H1 (cell line): ENCODE measurements around the gene ZNF362. TPM values are rescaled to one million over a fixed set of nuclear protein-coding genes. Genes with fewer than 3 reads are reported as not detected.

ENCODE experiments used
- CTCF ChIA-PET: fragments of 300-600 bp; sonication (Branson Sonifier 250); formaldehyde crosslinking; loops from one replicate; lab custom pipeline; 2021; ENCODE audit not compliant: partially characterized antibody; lab: Charles Lee
- POLR2A ChIA-PET: fragments of 300-600 bp; sonication (Branson Sonifier 250); formaldehyde crosslinking; loops from one replicate; lab custom pipeline; 2021; ENCODE audit warnings: inconsistent platforms; ENCODE audit not compliant: partially characterized antibody; lab: Charles Lee
- DNase-seq, 2 experiments: peaks; one replicate each; pipeline versions ENCODE4 v3.0.0 to v3.0.0-alpha.2; 2010 to 2022; ENCODE audit warnings: low spot score in 2 of 2, low read depth in 1 of 2, mixed read lengths in 1 of 2
- FAIRE-seq: peaks from 2 replicates; lab custom pipeline; 2011; peaks lifted over from hg19 to GRCh38; lab: Jason Lieb, UNC
- H2AFZ ChIP-seq: 2 replicates; pipeline ENCODE4 v1.8.1; 2012; ENCODE audit warnings: low read length, inconsistent platforms
- H2AK5ac ChIP-seq: 2 replicates; pipeline ENCODE4 v1.6.1; 2013; ENCODE audit warnings: low read depth, low read length
- H2BK120ac ChIP-seq: replicated peaks from 2 replicates; pipeline ENCODE3; 2013; ENCODE audit warnings: low read depth, low read length, inconsistent platforms
- H2BK12ac ChIP-seq: 2 replicates; pipeline ENCODE4 v1.6.1; 2013; ENCODE audit warnings: low read depth, low read length
- H2BK15ac ChIP-seq: 2 replicates; pipeline ENCODE4 v1.6.1; 2013; ENCODE audit warnings: low read length
- H2BK20ac ChIP-seq: 2 replicates; pipeline ENCODE4 v1.6.1; 2013; ENCODE audit warnings: low read length
- H2BK5ac ChIP-seq: 2 replicates; pipeline ENCODE4 v1.6.1; 2013; ENCODE audit warnings: low read depth, low read length
- H3K14ac ChIP-seq: 2 replicates; pipeline ENCODE4 v1.6.1; 2013; ENCODE audit warnings: inconsistent platforms; ENCODE audit not compliant: insufficient read length
- H3K18ac ChIP-seq: 2 replicates; pipeline ENCODE4 v1.6.1; 2013; ENCODE audit warnings: low read length; ENCODE audit errors: extremely low read depth
- H3K23ac ChIP-seq: 2 replicates; pipeline ENCODE4 v1.6.1; 2013; ENCODE audit warnings: inconsistent platforms; ENCODE audit not compliant: insufficient read length
- H3K23me2 ChIP-seq: 2 replicates; pipeline ENCODE4 v1.6.1; 2013; ENCODE audit warnings: low read depth, low read length
- H3K27ac ChIP-seq: 2 replicates; pipeline ENCODE4 v1.6.1; 2011; ENCODE audit warnings: low read depth, low read length, inconsistent platforms
- H3K27me3 ChIP-seq, 4 experiments: replicated peaks in 1 of 4; 1 replicate in 1 of 4; 2 replicates in 3 of 4; pipeline versions ENCODE4 v1.6.1 to v1.8.1; 2011 to 2013; ENCODE audit warnings: low read length in 3 of 4, mild to moderate bottlenecking in 3 of 4, inconsistent platforms in 2 of 4, mixed read lengths in 2 of 4, moderate library complexity in 1 of 4; ENCODE audit not compliant: control insufficient read depth in 3 of 4, insufficient read depth in 3 of 4; ENCODE audit errors: extremely low read depth in 1 of 4
- H3K36me3 ChIP-seq, 4 experiments: 2 replicates each; pipeline versions ENCODE4 v1.6.1 to v1.8.1; 2011 to 2013; ENCODE audit warnings: mild to moderate bottlenecking in 4 of 4, low read length in 3 of 4, moderate library complexity in 2 of 4, control low read depth in 1 of 4, inconsistent platforms in 1 of 4; ENCODE audit not compliant: insufficient read depth in 4 of 4, control insufficient read depth in 2 of 4
- H3K4ac ChIP-seq: replicated peaks from 2 replicates; pipeline ENCODE3; 2013; ENCODE audit warnings: low read length, low read depth, mixed read lengths, inconsistent platforms; ENCODE audit not compliant: insufficient read length
- H3K4me1 ChIP-seq, 4 experiments: replicated peaks in 1 of 4; 1 replicate in 1 of 4; 2 replicates in 3 of 4; pipeline versions ENCODE4 v1.6.1 to v1.8.1; 2011 to 2013; ENCODE audit warnings: low read length in 3 of 4, inconsistent platforms in 2 of 4, mixed read lengths in 1 of 4; ENCODE audit not compliant: insufficient read depth in 4 of 4, control insufficient read depth in 3 of 4
- H3K4me2 ChIP-seq, 2 experiments: 2 replicates each; pipeline versions ENCODE4 v1.6.1 to v1.8.1; 2011 to 2013; ENCODE audit warnings: low read depth in 2 of 2, low read length in 2 of 2, control low read depth in 1 of 2, inconsistent platforms in 1 of 2, mild to moderate bottlenecking in 1 of 2; ENCODE audit not compliant: insufficient read depth in 1 of 2
- H3K4me3 ChIP-seq, 4 experiments: fragments of 200-600, 300-600 bp in 1 of 4; sonication (generic), shearing (Covaris generic), sonication (Bioruptor Twin) in 1 of 4; 2 replicates each; pipeline versions ENCODE4 v1.5.1 to v1.8.1; 2011 to 2016; ENCODE audit warnings: low read length in 4 of 4, low read depth in 3 of 4, control low read depth in 2 of 4, inconsistent platforms in 2 of 4, mild to moderate bottlenecking in 2 of 4, mixed read lengths in 1 of 4, moderate library complexity in 1 of 4; ENCODE audit not compliant: insufficient read depth in 2 of 4; ENCODE audit errors: extremely low read depth in 1 of 4
- H3K56ac ChIP-seq: replicated peaks from 2 replicates; pipeline ENCODE3; 2013; ENCODE audit warnings: low read depth, mild to moderate bottlenecking, mixed read lengths, low read length, inconsistent platforms; ENCODE audit not compliant: insufficient read length
- H3K79me1 ChIP-seq: 2 replicates; pipeline ENCODE4 v1.6.1; 2013; ENCODE audit warnings: low read depth, low read length, control low read depth
- H3K79me2 ChIP-seq, 2 experiments: 2 replicates each; pipeline versions ENCODE4 v1.6.1 to v1.8.1; 2012 to 2013; ENCODE audit warnings: low read length in 2 of 2, mild to moderate bottlenecking in 2 of 2, inconsistent platforms in 1 of 2; ENCODE audit not compliant: insufficient read depth in 2 of 2, control insufficient read depth in 1 of 2
- H3K9ac ChIP-seq, 4 experiments: replicated peaks in 1 of 4; 1 replicate in 1 of 4; 2 replicates in 3 of 4; pipeline versions ENCODE4 v1.6.1 to v1.8.1; 2011 to 2013; ENCODE audit warnings: low read depth in 3 of 4, low read length in 3 of 4, control low read depth in 2 of 4, mild to moderate bottlenecking in 2 of 4, moderate library complexity in 2 of 4, inconsistent platforms in 1 of 4; ENCODE audit errors: extremely low read depth in 1 of 4
- H3K9me3 ChIP-seq, 2 experiments: 2 replicates each; pipeline versions ENCODE4 v1.6.1 to v1.8.1; 2012 to 2013; ENCODE audit warnings: mild to moderate bottlenecking in 2 of 2, moderate library complexity in 2 of 2, control low read depth in 1 of 2, inconsistent platforms in 1 of 2, low read depth in 1 of 2, low read length in 1 of 2, mixed read lengths in 1 of 2; ENCODE audit not compliant: insufficient read depth in 2 of 2
- H4K20me1 ChIP-seq, 2 experiments: replicated peaks in 1 of 2; 2 replicates each; pipeline versions ENCODE3 to v1.8.1; 2011 to 2013; ENCODE audit warnings: inconsistent platforms in 2 of 2, low read length in 2 of 2, mild to moderate bottlenecking in 1 of 2; ENCODE audit not compliant: insufficient read depth in 2 of 2, control insufficient read depth in 1 of 2
- H4K5ac ChIP-seq: 2 replicates; pipeline ENCODE4 v1.6.1; 2013; ENCODE audit warnings: low read length, low read depth, mixed read lengths, inconsistent platforms; ENCODE audit not compliant: insufficient read length
- H4K8ac ChIP-seq: 2 replicates; pipeline ENCODE4 v1.8.0; 2013; ENCODE audit warnings: mild to moderate bottlenecking, moderate library complexity, low read length, inconsistent platforms; ENCODE audit not compliant: insufficient read depth; ENCODE audit errors: extremely low read depth
- H4K91ac ChIP-seq: replicated peaks from 2 replicates; pipeline ENCODE3; 2013; ENCODE audit warnings: low read length, mixed read lengths, inconsistent platforms; ENCODE audit not compliant: insufficient read length
- BCL11A ChIP-seq, 2 experiments: IDR thresholded peaks; one replicate each; pipeline ENCODE4 v1.6.1; 2011; ENCODE audit warnings: low read depth in 2 of 2, low read length in 2 of 2, mild to moderate bottlenecking in 2 of 2
- CREB1 ChIP-seq: IDR thresholded peaks from 2 replicates; pipeline ENCODE4 v1.6.1; 2012; ENCODE audit warnings: inconsistent platforms
- KDM4A ChIP-seq: IDR thresholded peaks from one replicate; pipeline ENCODE4 v1.7.1; 2012; ENCODE audit warnings: low read depth, mild to moderate bottlenecking, moderate library complexity, low read length, inconsistent platforms; ENCODE audit not compliant: severe bottlenecking
- SIN3A ChIP-seq, 2 experiments: IDR thresholded peaks in 1 of 2; conservative IDR thresholded peaks in 1 of 2; 2 replicates each; pipeline ENCODE4 v1.6.1; 2011 to 2012; ENCODE audit warnings: low read length in 2 of 2, improper control_type of control experiment in 1 of 2, low read depth in 1 of 2, mild to moderate bottlenecking in 1 of 2
- WGBS, 2 experiments: shearing (Covaris generic) in 1 of 2; methylation state at CpG; one replicate each; pipeline versions ENCODE4 v1.1.6 to v1.1.7; 2013 to 2015; ENCODE audit warnings: low lambda C conversion rate in 2 of 2, mixed read lengths in 2 of 2, inconsistent platforms in 1 of 2, low coverage in 1 of 2, missing lambda C conversion rate in 1 of 2; ENCODE audit not compliant: insufficient replicate concordance in 2 of 2, insufficient coverage in 1 of 2, insufficient read length in 1 of 2; ENCODE audit errors: extremely low coverage in 1 of 2, missing lambda C conversion rate in 1 of 2; 5-methylcytosine and 5-hydroxymethylcytosine counted together
- polyA plus RNA-seq, 7 experiments: library from polyadenylated mRNA; depleted of rRNA in 3 of 7; stranded (reverse) in 5 of 7; unstranded in 2 of 7; fragments of >200 nt in 5 of 7; fragments of 200-250 nt in 2 of 7; gene quantifications; 1 replicate in 5 of 7; 2 replicates in 1 of 7; 4 replicates in 1 of 7; pipeline versions ENCODE4 v1.2.1 to v1.2.3, GENCODE V29; 2011 to 2013; ENCODE audit warnings: missing spikeins in 2 of 7, mixed read lengths in 2 of 7
- total RNA-seq: library from RNA; stranded (reverse); fragmentation: NEBNext Ultra II Directional; extraction: Animal tissue kit (Norgen Biotek cat#: 25700); gene quantifications from 2 replicates; pipeline ENCODE4 v1.2.1, GENCODE V29; 2021

ZNF362 gene
- total and polyA plus RNA-seq, 2 of the 8 experiments (the other 6 are each of a cell fraction or from before 2014, with no cell fraction given), result 24.2 to 27.8 TPM

DNA sequence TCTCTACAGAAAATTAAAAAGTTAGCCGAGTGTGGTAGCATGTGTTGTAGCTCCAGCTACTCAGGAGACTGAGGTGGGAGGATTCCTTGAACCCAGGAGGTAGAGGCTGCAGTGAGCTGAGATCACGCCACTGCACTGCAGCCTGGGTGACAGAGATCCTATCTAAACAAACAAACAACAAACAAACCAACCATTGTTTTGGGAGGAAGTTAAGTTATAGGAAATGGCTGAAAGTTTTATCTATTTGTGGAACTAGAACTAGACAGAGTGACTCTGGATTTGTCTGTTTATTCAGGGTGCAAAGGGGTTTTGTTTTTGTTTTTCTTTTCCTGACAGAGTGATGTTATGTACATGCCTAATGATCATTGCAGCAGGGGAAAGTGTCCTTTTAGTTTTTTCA, 31.0 kb downstream of the ZNF362 start:
- whole genome bisulfite sequencing, 2 experiments, result 95% methylated on average over 2 of the region's 2 CpGs; no CpG with 5 or more reads in 1 of the 2 experiments
- no peak overlapping the region for H2BK15ac ChIP-seq
- H3K9ac ChIP-seq, result no peak overlapping the region
- no peak overlapping the region for H2BK5ac ChIP-seq
- H4K8ac ChIP-seq, result no peak overlapping the region
- no peaks in the 10 kb centered on the region for H3K27me3 ChIP-seq
- no peak overlapping the region for H3K56ac ChIP-seq
- H3K79me2 ChIP-seq, result no peaks in the 10 kb centered on the region
- no peak overlapping the region for H3K23ac ChIP-seq
- peaks cover 0 to 4% (median under 1%) of the 10 kb centered on the region in 4 experiments; a peak in 1 of 8 replicates for H3K36me3 ChIP-seq
- no peaks in the 10 kb centered on the region for H3K4me1 ChIP-seq
- no peak overlapping the region for H3K4me3 ChIP-seq
- no peak overlapping the region for H2BK12ac ChIP-seq
- no peaks in the 10 kb centered on the region for H3K79me1 ChIP-seq
- no peak overlapping the region for H4K5ac ChIP-seq
- H3K4me2 ChIP-seq, result no peak overlapping the region
- peaks cover 0 to 3% of the 10 kb centered on the region in 2 experiments for H4K20me1 ChIP-seq
- H2AK5ac ChIP-seq, result no peak overlapping the region
- H2BK120ac ChIP-seq, result no peak overlapping the region
- ChIA-PET POLR2A (no interaction called here), CTCF (interaction anchor here (1.2 to 2.2 kb wide), 2 partner anchors 9 to 11 kb away, joined by 4 to 9 read pairs; no protein-coding TSS in a partner anchor)
- no peak overlapping the region for H3K4ac ChIP-seq
- FAIRE-seq (no peak), DNase-seq (no peak)
- no peaks in the 10 kb centered on the region for H3K23me2 ChIP-seq
- no peak overlapping the region for H3K18ac ChIP-seq
- H2AFZ ChIP-seq, result no peak overlapping the region
- no peak overlapping the region for H3K14ac ChIP-seq
- no peak overlapping the region for H3K27ac ChIP-seq
- H4K91ac ChIP-seq, result no peak overlapping the region
- TF ChIP-seq SIN3A (conservative IDR thresholded peaks at IDR 0.05 in 1 of 2, IDR thresholded peaks at IDR 0.05 in 1 of 2; ENCODE audit: low read depth in 1 of 2, low read length in 2 of 2) (no peak), CREB1 (no peak), BCL11A (IDR thresholded peaks at IDR 0.05; ENCODE audit: low read depth in 2 of 2, low read length in 2 of 2) (no peak), KDM4A (no peak)
- H3K9me3 ChIP-seq, result no peaks in the 10 kb centered on the region
- no peak overlapping the region for H2BK20ac ChIP-seq
